Subcutaneous abdominal adipose tissue (tissue), 5 donors: ENCODE measurements around the gene SPAG8.

Experiments used
- H3K27ac ChIP-seq: one replicate; pipeline ENCODE4 v1.7.0; 2013; ENCODE audit warnings: low read depth, mild to moderate bottlenecking, inconsistent platforms, low read length, moderate library complexity
- H3K27me3 ChIP-seq, 5 donors: one replicate each; pipeline ENCODE4 v1.7.0; 2013; ENCODE audit warnings: low read length in 5 of 5, inconsistent platforms in 1 of 5; ENCODE audit not compliant: control insufficient read depth in 5 of 5, insufficient read depth in 4 of 5
- H3K36me3 ChIP-seq, 5 donors: one replicate each; pipeline ENCODE4 v1.7.0; 2013; ENCODE audit warnings: low read length in 5 of 5; ENCODE audit not compliant: control insufficient read depth in 5 of 5, insufficient read depth in 5 of 5
- H3K4me1 ChIP-seq, 5 donors: one replicate each; pipeline ENCODE4 v1.7.0; 2013; ENCODE audit warnings: low read length in 5 of 5, mild to moderate bottlenecking in 3 of 5, moderate library complexity in 1 of 5; ENCODE audit not compliant: control insufficient read depth in 5 of 5, insufficient read depth in 5 of 5
- H3K4me3 ChIP-seq, 5 donors: one replicate each; pipeline ENCODE4 v1.7.0; 2013; ENCODE audit warnings: low read length in 5 of 5, low read depth in 1 of 5
- H3K9ac ChIP-seq, 5 donors: one replicate each; pipeline ENCODE4 v1.7.0; 2013; ENCODE audit warnings: low read length in 5 of 5, mild to moderate bottlenecking in 4 of 5, moderate library complexity in 3 of 5
- H3K9me3 ChIP-seq, 5 donors: one replicate each; pipeline ENCODE4 v1.7.0; 2013; ENCODE audit warnings: low read length in 5 of 5; ENCODE audit not compliant: control insufficient read depth in 5 of 5
- donor health status: healthy.
- donor health status: healthy.
- donor health status: healthy.
- donor health status: healthy.
- donor health status: healthy.

SPAG8 gene

GRCh38 chr9:35797311-35798109, 14.6 kb downstream of the SPAG8 start:
- Histone ChIP-seq H3K4me3 (no peak overlapping the region), H3K9me3 (no peaks in the 10 kb centered on the region), H3K9ac (no peak overlapping the region), H3K27me3 (no peaks in the 10 kb centered on the region), H3K4me1 (peaks cover 0 to 30% (median 26%) of the 10 kb centered on the region in 5 donors), H3K27ac (no peak overlapping the region), H3K36me3 (peaks cover 2 to 30% (median 25%) of the 10 kb centered on the region in 5 donors)

GRCh38 chr9:35795695-35796094, 16.4 kb downstream of the SPAG8 start:
- H3K27ac ChIP-seq: no peak overlapping the region
- no peaks in the 10 kb centered on the region for H3K27me3 ChIP-seq
- no peaks in the 10 kb centered on the region for H3K9me3 ChIP-seq
- H3K36me3 ChIP-seq: peaks cover 0 to 12% (median 9%) of the 10 kb centered on the region in 5 donors
- H3K4me1 ChIP-seq: peaks cover 0 to 39% (median 35%) of the 10 kb centered on the region in 5 donors
- no peak overlapping the region for H3K9ac ChIP-seq
- H3K4me3 ChIP-seq: no peak overlapping the region

- Histone ChIP-seq H3K4me3 (peak overlapping the region in 3 of 5 donors; percentile 10 to 41 (median 27)), H3K9ac (peak overlapping the region in 3 of 5 donors; percentile 33 to 54 (median 48)), H3K4me1 (peaks cover 0 to 44% (median 41%) of the 10 kb centered on the region in 5 donors), H3K27ac (no peak overlapping the region), H3K36me3 (no peaks in the 10 kb centered on the region), H3K9me3 (no peaks in the 10 kb centered on the region), H3K27me3 (no peaks in the 10 kb centered on the region)
Measured at GRCh38 chr9:35793461-35793860, 18.6 kb downstream of the SPAG8 start.

GRCh38 chr9:35792826-35793225, 19.2 kb downstream of the SPAG8 start:
- H3K27ac ChIP-seq: no peak overlapping the region
- H3K9ac ChIP-seq: peak overlapping the region in 3 of 5 donors; percentile 5 to 65 (median 33)
- H3K27me3 ChIP-seq: no peaks in the 10 kb centered on the region
- H3K36me3 ChIP-seq: no peaks in the 10 kb centered on the region
- H3K9me3 ChIP-seq: no peaks in the 10 kb centered on the region
- peak overlapping the region; percentile 10 to 51 (median 39) for H3K4me3 ChIP-seq
- H3K4me1 ChIP-seq: peaks cover 0 to 44% (median 41%) of the 10 kb centered on the region in 5 donors

- Histone ChIP-seq H3K27ac (no peak overlapping the region), H3K4me3 (peak overlapping the region in 4 of 5 donors; percentile 39 to 69 (median 56)), H3K4me1 (peaks cover 0 to 44% (median 41%) of the 10 kb centered on the region in 5 donors), H3K9ac (peak overlapping the region in 3 of 5 donors; percentile 5 to 65 (median 57)), H3K36me3 (no peaks in the 10 kb centered on the region), H3K9me3 (no peaks in the 10 kb centered on the region), H3K27me3 (no peaks in the 10 kb centered on the region)
Measured at GRCh38 chr9:35792024-35792813, 19.8 kb downstream of the SPAG8 start.

GRCh38 chr9:35791297-35791921, 20.7 kb downstream of the SPAG8 start, which contains the start of gene NPR2:
Gene NPR2, plus strand, starts transcription at chr9:35791591. Its CDS starts 818 bp downstream, at chr9:35792409.
- peaks cover 0 to 44% (median 41%) of the 10 kb centered on the region in 5 donors for H3K4me1 ChIP-seq
- H3K4me3 ChIP-seq: peak within 1 kb of the TSS; percentile 61 to 69 (median 62)
- H3K9ac ChIP-seq: peak within 1 kb of the TSS in 4 of 5 donors; percentile 57 to 80 (median 73)
- no peaks in the 10 kb centered on the region for H3K9me3 ChIP-seq
- no peaks in the 10 kb centered on the region for H3K27me3 ChIP-seq
- peak within 1 kb of the TSS; percentile 69 for H3K27ac ChIP-seq
- no peaks in the 10 kb centered on the region for H3K36me3 ChIP-seq

- Histone ChIP-seq H3K4me3 (peak overlapping the region; percentile 11 to 61 (median 47)), H3K36me3 (no peaks in the 10 kb centered on the region), H3K27me3 (no peaks in the 10 kb centered on the region), H3K9ac (peak overlapping the region in 3 of 5 donors; percentile 2 to 37 (median 35)), H3K27ac (peak overlapping the region; percentile 69), H3K4me1 (peaks cover 0 to 44% (median 41%) of the 10 kb centered on the region in 5 donors), H3K9me3 (no peaks in the 10 kb centered on the region)
Measured at GRCh38 chr9:35790385-35791296, 21.4 kb downstream of the SPAG8 start.

GRCh38 chr9:35790025-35790384, 22.1 kb downstream of the SPAG8 start:
- H3K27ac ChIP-seq: no peak overlapping the region
- peaks cover 0 to 40% (median 38%) of the 10 kb centered on the region in 5 donors for H3K4me1 ChIP-seq
- no peaks in the 10 kb centered on the region for H3K36me3 ChIP-seq
- no peaks in the 10 kb centered on the region for H3K27me3 ChIP-seq
- no peak overlapping the region for H3K9ac ChIP-seq
- H3K9me3 ChIP-seq: no peaks in the 10 kb centered on the region
- no peak overlapping the region for H3K4me3 ChIP-seq

GRCh38 chr9:35789541-35789940, 22.5 kb downstream of the SPAG8 start:
- Histone ChIP-seq H3K27ac (no peak overlapping the region), H3K9me3 (no peaks in the 10 kb centered on the region), H3K36me3 (no peaks in the 10 kb centered on the region), H3K9ac (no peak overlapping the region), H3K4me3 (no peak overlapping the region), H3K27me3 (no peaks in the 10 kb centered on the region), H3K4me1 (peaks cover 0 to 35% (median 34%) of the 10 kb centered on the region in 5 donors)
